Measurements from ENCODE around the gene FXN. TPM values are rescaled to one million over a fixed set of nuclear protein-coding genes. Genes with fewer than 3 reads are reported as not detected.

Gene FXN
- total RNA-seq, 1 experiment from 2014 or later: 24.1 TPM

DNA sequence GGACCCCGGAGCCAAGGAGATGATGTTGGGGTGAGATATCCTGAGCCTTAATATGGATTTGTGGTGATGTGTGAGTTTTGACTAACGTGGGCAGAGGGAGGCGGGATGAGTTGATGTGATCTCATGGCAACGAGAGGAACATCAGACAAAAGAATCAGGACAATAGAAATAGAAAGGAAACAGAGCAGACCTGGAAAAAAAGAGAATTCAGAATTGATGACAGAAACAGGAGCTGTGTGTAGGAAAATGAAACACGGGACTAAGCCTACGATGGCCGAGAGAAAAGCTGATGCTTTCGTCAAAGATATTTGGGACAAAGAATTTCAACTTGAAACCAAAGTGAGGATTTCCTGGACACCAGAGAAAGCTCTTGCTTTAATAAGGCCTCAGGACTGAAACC lies 32.5 kb upstream of the FXN start:
- Histone ChIP-seq H3K36me3 (ENCODE audit: control insufficient read depth in 1 of 2, insufficient read depth in 2 of 2, low read length in 2 of 2) (no peaks in the 10 kb centered on the region), H3K9me2 (ENCODE audit: insufficient read depth) (no peaks in the 10 kb centered on the region), H4K20me1 (ENCODE audit: insufficient read depth) (no peaks in the 10 kb centered on the region), H3K4me2 (ENCODE audit: low read length) (no peak overlapping the region), H2AFZ (ENCODE audit: low read depth, low read length, poor library complexity, severe bottlenecking) (no peak overlapping the region), H3K79me2 (ENCODE audit: insufficient read depth, low read length) (no peaks in the 10 kb centered on the region), H3K4me1 (ENCODE audit: control insufficient read depth in 1 of 2, insufficient read depth in 2 of 2, low read length in 2 of 2) (no peaks in the 10 kb centered on the region), H3K9me3 (ENCODE audit: control insufficient read depth in 1 of 2, insufficient read depth in 1 of 2, low read depth in 1 of 2, low read length in 2 of 2) (no peaks in the 10 kb centered on the region), H3K4me3 (replicated peaks in 1 of 2; ENCODE audit: low read depth in 1 of 2, low read length in 2 of 2) (no peak overlapping the region), H3K27ac (ENCODE audit: low read depth, low read length) (no peak overlapping the region), H3K27me3 (ENCODE audit: insufficient read depth, low read length) (peaks cover 2% of the 10 kb centered on the region; the same call in 1 of the 2 replicates), H3K9ac (ENCODE audit: low read length) (no peak overlapping the region)
- TF ChIP-seq, protein P1, sequence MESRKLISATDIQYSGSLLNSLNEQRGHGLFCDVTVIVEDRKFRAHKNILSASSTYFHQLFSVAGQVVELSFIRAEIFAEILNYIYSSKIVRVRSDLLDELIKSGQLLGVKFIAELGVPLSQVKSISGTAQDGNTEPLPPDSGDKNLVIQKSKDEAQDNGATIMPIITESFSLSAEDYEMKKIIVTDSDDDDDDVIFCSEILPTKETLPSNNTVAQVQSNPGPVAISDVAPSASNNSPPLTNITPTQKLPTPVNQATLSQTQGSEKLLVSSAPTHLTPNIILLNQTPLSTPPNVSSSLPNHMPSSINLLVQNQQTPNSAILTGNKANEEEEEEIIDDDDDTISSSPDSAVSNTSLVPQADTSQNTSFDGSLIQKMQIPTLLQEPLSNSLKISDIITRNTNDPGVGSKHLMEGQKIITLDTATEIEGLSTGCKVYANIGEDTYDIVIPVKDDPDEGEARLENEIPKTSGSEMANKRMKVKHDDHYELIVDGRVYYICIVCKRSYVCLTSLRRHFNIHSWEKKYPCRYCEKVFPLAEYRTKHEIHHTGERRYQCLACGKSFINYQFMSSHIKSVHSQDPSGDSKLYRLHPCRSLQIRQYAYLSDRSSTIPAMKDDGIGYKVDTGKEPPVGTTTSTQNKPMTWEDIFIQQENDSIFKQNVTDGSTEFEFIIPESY (IDR thresholded peaks at IDR 0.05; ENCODE audit: extremely low read depth, insufficient replicate concordance, low read length): no peak
- TF ChIP-seq CBX3 (IDR thresholded peaks at IDR 0.05; ENCODE audit: low read depth): no peak
- TF ChIP-seq SIN3A (IDR thresholded peaks at IDR 0.05; ENCODE audit: low read depth): no peak
- TF ChIP-seq RAD21 (IDR thresholded peaks at IDR 0.05; ENCODE audit: low read depth): no peak
- no peak for TF ChIP-seq TCF7L2 (IDR thresholded peaks at IDR 0.05; ENCODE audit: borderline replicate concordance, extremely low read depth, insufficient read depth, insufficient read length)
- TF ChIP-seq EGR1 (IDR thresholded peaks at IDR 0.05; ENCODE audit: low read depth): no peak
- TF ChIP-seq, protein P2, sequence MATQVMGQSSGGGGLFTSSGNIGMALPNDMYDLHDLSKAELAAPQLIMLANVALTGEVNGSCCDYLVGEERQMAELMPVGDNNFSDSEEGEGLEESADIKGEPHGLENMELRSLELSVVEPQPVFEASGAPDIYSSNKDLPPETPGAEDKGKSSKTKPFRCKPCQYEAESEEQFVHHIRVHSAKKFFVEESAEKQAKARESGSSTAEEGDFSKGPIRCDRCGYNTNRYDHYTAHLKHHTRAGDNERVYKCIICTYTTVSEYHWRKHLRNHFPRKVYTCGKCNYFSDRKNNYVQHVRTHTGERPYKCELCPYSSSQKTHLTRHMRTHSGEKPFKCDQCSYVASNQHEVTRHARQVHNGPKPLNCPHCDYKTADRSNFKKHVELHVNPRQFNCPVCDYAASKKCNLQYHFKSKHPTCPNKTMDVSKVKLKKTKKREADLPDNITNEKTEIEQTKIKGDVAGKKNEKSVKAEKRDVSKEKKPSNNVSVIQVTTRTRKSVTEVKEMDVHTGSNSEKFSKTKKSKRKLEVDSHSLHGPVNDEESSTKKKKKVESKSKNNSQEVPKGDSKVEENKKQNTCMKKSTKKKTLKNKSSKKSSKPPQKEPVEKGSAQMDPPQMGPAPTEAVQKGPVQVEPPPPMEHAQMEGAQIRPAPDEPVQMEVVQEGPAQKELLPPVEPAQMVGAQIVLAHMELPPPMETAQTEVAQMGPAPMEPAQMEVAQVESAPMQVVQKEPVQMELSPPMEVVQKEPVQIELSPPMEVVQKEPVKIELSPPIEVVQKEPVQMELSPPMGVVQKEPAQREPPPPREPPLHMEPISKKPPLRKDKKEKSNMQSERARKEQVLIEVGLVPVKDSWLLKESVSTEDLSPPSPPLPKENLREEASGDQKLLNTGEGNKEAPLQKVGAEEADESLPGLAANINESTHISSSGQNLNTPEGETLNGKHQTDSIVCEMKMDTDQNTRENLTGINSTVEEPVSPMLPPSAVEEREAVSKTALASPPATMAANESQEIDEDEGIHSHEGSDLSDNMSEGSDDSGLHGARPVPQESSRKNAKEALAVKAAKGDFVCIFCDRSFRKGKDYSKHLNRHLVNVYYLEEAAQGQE (IDR thresholded peaks at IDR 0.05; ENCODE audit: low read depth): no peak
- TF ChIP-seq, protein P3, sequence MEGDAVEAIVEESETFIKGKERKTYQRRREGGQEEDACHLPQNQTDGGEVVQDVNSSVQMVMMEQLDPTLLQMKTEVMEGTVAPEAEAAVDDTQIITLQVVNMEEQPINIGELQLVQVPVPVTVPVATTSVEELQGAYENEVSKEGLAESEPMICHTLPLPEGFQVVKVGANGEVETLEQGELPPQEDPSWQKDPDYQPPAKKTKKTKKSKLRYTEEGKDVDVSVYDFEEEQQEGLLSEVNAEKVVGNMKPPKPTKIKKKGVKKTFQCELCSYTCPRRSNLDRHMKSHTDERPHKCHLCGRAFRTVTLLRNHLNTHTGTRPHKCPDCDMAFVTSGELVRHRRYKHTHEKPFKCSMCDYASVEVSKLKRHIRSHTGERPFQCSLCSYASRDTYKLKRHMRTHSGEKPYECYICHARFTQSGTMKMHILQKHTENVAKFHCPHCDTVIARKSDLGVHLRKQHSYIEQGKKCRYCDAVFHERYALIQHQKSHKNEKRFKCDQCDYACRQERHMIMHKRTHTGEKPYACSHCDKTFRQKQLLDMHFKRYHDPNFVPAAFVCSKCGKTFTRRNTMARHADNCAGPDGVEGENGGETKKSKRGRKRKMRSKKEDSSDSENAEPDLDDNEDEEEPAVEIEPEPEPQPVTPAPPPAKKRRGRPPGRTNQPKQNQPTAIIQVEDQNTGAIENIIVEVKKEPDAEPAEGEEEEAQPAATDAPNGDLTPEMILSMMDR (IDR thresholded peaks at IDR 0.05 in 2 of 3, conservative IDR thresholded peaks at IDR 0.05 in 1 of 3; ENCODE audit: borderline replicate concordance in 1 of 3, insufficient read depth in 1 of 3, low read depth in 2 of 3, low read length in 2 of 3): no peak
- TF ChIP-seq JUND (IDR thresholded peaks at IDR 0.05): no peak
- TF ChIP-seq POLR2A (IDR thresholded peaks at IDR 0.05; ENCODE audit: borderline replicate concordance, extremely low read depth, insufficient read depth, insufficient read length): no peak
- TF ChIP-seq ZNF274 (IDR thresholded peaks at IDR 0.05; ENCODE audit: low read depth, low read length): no peak
- no peak for TF ChIP-seq POLR2AphosphoS5 (IDR thresholded peaks at IDR 0.05; ENCODE audit: low read depth, low read length)
- TF ChIP-seq FOSL1 (IDR thresholded peaks at IDR 0.05; ENCODE audit: low read depth): no peak
- no peak for TF ChIP-seq ELF1 (IDR thresholded peaks at IDR 0.05; ENCODE audit: borderline replicate concordance, low read depth)
- RAD21 ChIA-PET (ENCODE audit: low non-redundant PET in 1 of 2, low total read pairs in 2 of 2, uncharacterized antibody in 2 of 2, unreplicated experiment in 2 of 2): no interaction called here
- CTCF ChIA-PET: no interaction called here
- no TSS peak for BruUV-seq (replicated peaks)
- POLR2A ChIA-PET: no interaction called here
- ATAC-seq (no peak), DNase-seq (ENCODE audit: low read depth, low spot score) (no peak)
- intact Hi-C loops (cut with micrococcal nuclease): no loop called here

All from HCT116 (cell line).